A673 (cell line): Measurements from ENCODE around the gene BSN.

ENCODE experiments used
- CTCF ChIP-seq: fragments of 300-800, 200-600 bp; sonication (generic); conservative IDR thresholded peaks from 2 replicates; pipeline ENCODE4 v1.5.1; 2017; ENCODE audit warnings: low read depth, mild to moderate bottlenecking, antibody characterized with exemption, low read length, moderate library complexity, mixed read lengths
- EZH2 ChIP-seq: fragments of 200-600 bp; sonication (generic); IDR thresholded peaks from 2 replicates; pipeline ENCODE4 v1.6.1; 2017; ENCODE audit warnings: borderline replicate concordance, low read depth, mild to moderate bottlenecking, mixed read lengths, antibody characterized with exemption, low read length; ENCODE audit not compliant: poor library complexity, severe bottlenecking

- TF ChIP-seq CTCF (no peak), EZH2 (no peak)
Observed at GRCh38 chr3:49617390-49618013, 63.2 kb downstream of the BSN start.
